Fibroblast of skin of right biceps (primary cell): Measurements from ENCODE around the gene RFPL2.

Source experiments
- DNase-seq: peaks from one replicate; pipeline ENCODE4 v3.0.0-alpha.2; 2013

The RFPL2 gene

DNA sequence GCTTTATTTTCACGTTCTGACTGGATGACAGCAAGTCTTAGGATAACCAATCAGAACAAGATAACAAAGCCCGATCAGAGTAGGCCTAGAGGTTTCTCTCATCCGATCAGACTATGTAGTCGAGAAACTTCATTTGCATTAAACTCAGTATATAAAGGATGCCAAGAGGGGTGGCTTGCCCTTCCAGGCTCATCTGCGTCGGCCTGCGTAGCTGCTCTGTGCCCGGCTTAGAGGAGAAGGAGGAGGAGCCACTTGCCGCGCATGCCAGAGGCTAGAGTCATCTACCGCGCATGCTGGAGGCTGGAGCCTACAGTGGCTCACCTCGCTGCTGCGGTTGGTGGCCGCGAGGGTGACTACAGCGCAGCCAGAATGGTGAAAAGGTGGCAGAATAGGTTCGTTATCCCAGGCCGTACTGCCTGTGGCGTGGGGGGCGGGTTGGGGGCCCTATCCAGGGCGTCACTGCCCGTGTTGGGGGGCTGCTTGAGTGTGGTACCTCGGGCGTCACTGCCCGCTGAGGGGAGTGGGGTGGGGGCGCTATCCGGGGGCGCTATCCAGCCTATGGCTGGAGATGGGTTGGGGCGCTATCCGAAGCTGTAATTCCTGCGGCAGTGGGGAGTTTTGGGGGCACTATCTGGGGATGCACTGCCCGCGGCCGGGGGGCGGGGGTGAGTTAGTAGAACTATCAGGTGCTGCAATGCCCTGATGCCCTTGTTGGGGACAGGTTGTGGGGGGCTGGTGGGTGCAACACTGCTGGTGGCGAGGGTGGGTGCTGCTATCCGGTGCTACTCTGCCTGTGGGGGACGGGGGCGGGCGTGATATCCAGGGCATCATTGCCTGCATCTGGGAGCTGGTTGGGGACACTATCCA is at the start of gene RFPL2:
Gene RFPL2 (minus strand): TSS at position 218 of the 867 bp plus-strand sequence. CDS start 2,622 bp downstream, outside the sequence.
- DNase-seq, result peak; percentile 50

GRCh38 chr22:32249231-32249630 is 44.4 kb upstream of the RFPL2 start:
- DNase-seq, result no peak

DNA sequence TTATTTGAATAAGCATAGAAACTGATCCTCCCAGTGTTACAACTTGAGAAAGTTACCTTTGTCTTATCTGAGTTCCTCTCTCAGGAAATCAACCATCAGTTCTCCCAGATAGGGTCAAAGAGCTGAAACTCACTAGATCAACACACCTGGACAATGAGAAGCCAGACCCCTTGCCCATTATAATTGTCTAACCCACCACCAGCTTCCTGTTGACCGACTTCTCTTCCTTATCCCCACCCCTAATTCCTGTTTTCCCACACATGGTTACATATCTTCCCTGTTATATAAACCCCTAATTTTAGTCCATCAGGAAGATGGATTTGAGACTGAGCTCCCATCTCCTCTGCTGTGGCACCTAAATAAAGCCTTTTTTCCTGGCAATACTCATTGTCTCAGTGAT is 43.4 kb upstream of the RFPL2 start:
- no peak for DNase-seq

GRCh38 chr22:32246166-32246565 is 41.3 kb upstream of the RFPL2 start:
- no peak for DNase-seq

- DNase-seq, result no peak
These were observed 40.2 kb upstream of the RFPL2 start for GRCh38 chr22:32245042-32245441.

DNA sequence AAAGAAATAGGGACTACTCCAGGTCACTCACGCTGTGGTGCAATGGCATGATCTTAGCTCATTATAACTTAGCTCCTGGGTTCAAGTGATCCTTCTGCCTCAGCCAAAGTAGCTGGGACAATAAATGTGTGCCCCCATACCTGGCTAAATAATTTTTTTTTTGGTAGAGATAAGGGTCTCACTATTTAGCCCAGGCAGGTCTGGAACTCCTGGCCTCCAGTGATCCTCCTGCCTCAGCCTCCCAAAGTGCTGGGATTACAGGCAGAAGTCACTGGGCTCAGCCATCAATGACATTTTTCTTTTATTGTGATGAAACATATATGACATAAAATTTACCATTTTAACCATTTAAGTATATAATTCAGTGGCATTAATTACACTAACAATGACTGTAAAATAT is 39.7 kb upstream of the RFPL2 start:
- DNase-seq, result no peak

GRCh38 chr22:32240461-32240860 is 35.6 kb upstream of the RFPL2 start:
- DNase-seq, result no peak

GRCh38 chr22:32237906-32238305 is 33.0 kb upstream of the RFPL2 start:
- no peak for DNase-seq

DNA sequence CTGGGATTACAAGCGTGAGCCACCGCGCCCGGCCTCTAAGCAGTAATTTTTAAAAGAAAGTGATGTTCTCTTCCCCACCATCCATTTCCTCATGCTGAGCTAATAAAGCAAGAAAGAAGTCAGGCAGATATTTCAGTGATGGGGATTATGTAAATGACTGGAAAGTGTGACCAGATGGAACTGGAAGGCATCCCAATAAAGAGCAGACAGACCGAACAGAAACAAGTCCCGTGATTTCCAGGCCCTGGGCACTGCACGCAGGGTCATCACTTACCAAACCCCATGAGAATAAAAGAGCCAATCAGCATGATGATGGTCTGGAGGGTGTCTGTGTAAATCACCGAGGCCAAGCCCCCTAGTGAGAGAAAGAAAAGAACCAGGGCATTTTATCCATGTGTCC is 32.1 kb upstream of the RFPL2 start:
- DNase-seq, result no peak

- no peak for DNase-seq
These were observed 28.2 kb upstream of the RFPL2 start for GRCh38 chr22:32233091-32233490.

GRCh38 chr22:32232191-32232830 is 27.4 kb upstream of the RFPL2 start:
- DNase-seq, result no peak

DNA sequence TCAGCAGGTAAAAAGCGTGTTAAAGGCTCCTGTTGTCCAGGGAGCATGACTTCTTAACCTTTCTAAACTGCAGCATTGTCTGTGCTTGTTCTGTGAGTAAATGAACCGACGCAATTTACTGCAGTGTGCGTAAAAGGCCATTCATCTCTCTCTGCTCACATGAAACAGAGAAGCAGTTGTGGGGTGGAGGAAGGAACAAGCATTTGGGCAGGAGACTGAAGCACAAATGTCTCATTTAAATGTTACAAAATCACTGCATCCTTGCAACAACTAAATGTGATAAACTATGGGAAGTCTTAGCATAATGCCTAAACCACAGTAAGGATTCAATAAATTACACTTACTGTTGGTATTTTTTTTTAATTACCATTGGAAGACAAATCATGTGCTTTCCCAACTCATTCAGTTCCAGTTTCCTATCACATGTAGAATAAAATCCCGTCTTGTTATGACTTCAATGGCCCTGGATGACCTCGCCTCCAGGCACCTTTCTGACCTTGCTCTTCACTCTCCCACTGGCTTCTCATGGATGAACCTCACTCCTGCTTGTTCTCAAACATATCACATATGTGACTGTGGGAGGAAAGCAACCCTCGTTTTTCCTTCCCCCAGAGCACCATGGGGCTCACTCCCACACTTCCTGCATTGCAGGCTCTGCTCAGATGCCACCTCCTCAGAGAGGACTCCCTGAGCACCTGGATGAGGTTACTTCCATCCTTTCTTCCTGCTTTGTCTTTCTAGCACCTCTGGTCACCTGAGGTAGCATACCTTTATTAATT is 21.6 kb upstream of the RFPL2 start:
- DNase-seq, result no peak

DNA sequence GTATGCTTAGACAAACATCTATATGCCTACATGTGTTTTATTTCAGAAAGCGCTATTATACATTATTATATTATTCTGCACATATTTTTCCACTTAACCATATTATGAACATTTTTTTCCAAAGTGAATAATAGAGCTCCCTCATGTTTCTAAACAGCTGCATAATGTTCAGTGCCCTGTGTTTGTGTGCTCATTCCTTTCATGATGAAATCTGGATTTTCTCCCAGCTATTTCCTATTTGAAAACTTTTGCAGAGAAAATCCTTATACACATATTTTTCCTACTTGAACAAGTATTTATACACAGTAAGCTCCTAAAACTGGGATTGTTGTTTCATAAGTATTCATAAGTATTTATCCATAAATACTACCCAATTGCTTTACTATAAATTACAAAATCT is 18.1 kb upstream of the RFPL2 start:
- no peak for DNase-seq

DNA sequence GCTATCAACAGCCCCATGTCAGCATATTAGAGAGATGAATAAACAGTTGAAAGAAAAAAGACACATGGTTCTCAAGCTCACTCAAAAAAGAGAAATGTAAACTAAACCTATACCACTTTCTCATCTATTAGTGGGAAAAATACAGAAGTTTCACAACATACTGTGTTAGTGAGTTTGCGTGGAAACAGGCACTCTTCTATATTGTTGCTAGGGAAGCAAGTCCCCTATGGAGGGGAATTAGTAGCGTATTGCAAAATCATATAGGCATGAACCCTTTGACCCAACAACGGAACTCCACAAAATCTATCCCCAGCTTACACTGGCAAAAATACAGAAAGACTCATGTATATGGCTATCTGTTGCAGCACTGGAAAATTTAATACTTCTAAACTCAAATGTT is 14.2 kb upstream of the RFPL2 start:
- no peak for DNase-seq

- DNase-seq, result no peak
These were observed 13.6 kb upstream of the RFPL2 start for GRCh38 chr22:32218470-32218869.

GRCh38 chr22:32217465-32217864 is 12.6 kb upstream of the RFPL2 start:
- no peak for DNase-seq

- no peak for DNase-seq
These were observed 12.0 kb upstream of the RFPL2 start for GRCh38 chr22:32216911-32217310.

- no peak for DNase-seq
These were observed 6.1 kb upstream of the RFPL2 start for GRCh38 chr22:32211011-32211410.

GRCh38 chr22:32208681-32209080 is 3.8 kb upstream of the RFPL2 start:
- no peak for DNase-seq

- no peak for DNase-seq
These were observed 3.2 kb upstream of the RFPL2 start for GRCh38 chr22:32207971-32208480.

DNA sequence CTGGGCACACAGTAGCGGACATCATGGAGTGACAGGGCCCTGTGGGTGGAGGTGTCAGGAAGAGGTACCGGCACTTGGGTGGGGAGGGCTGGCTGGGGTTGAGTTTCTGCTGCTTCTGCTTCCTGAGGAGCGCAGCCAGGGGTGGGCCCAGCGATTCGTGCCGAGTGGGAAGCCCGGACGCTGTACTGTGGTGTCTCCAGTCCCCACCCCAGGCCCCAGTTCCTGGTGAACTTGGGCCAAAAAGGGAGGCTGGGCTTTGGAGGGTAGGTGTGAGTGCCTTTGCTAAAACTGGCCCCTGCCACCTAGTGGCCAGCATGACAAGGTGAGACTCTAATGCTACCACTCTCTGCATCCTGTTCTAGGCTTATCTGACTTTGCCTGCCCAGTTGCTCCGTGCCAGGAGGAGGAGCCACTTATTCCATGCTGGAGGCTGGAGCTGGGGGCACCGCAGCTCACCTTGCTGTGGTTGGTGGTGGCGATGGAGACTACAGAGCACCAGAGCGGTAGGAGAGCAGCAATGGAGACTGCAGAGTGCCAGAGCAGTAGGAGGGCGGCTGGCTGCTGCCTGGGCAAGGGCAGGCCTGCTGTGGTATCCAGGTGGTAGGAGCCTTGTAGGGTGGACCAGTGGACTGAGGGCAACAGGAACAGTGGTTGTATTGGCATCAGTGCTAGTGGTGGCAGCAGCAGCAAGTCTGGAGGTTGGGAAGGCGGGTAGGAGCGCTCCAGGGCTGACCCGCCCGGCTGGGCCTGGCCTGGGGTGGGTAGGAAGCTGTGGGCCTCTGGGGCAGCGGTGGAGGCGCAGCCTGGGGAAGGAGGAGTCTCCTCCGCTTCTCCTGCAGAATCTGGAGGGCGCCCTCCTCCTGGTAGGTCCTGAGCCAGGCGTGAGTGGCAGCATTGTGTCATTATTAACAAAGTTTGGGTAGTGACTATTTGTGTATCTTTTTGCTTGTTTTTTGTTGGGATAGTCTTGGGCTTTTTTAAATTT is 2.2 kb upstream of the RFPL2 start:
- DNase-seq, result no peak
